Subcutaneous abdominal adipose tissue (tissue), 5 donors: ENCODE data around the gene SHD.

Experiments
- H3K27ac ChIP-seq: one replicate; pipeline ENCODE4 v1.7.0; 2013; ENCODE audit warnings: low read depth, mild to moderate bottlenecking, inconsistent platforms, low read length, moderate library complexity
- H3K27me3 ChIP-seq, 5 donors: one replicate each; pipeline ENCODE4 v1.7.0; 2013; ENCODE audit warnings: low read length in 5 of 5, inconsistent platforms in 1 of 5; ENCODE audit not compliant: control insufficient read depth in 5 of 5, insufficient read depth in 4 of 5
- H3K36me3 ChIP-seq, 5 donors: one replicate each; pipeline ENCODE4 v1.7.0; 2013; ENCODE audit warnings: low read length in 5 of 5; ENCODE audit not compliant: control insufficient read depth in 5 of 5, insufficient read depth in 5 of 5
- H3K4me1 ChIP-seq, 5 donors: one replicate each; pipeline ENCODE4 v1.7.0; 2013; ENCODE audit warnings: low read length in 5 of 5, mild to moderate bottlenecking in 3 of 5, moderate library complexity in 1 of 5; ENCODE audit not compliant: control insufficient read depth in 5 of 5, insufficient read depth in 5 of 5
- H3K4me3 ChIP-seq, 5 donors: one replicate each; pipeline ENCODE4 v1.7.0; 2013; ENCODE audit warnings: low read length in 5 of 5, low read depth in 1 of 5
- H3K9ac ChIP-seq, 5 donors: one replicate each; pipeline ENCODE4 v1.7.0; 2013; ENCODE audit warnings: low read length in 5 of 5, mild to moderate bottlenecking in 4 of 5, moderate library complexity in 3 of 5
- H3K9me3 ChIP-seq, 5 donors: one replicate each; pipeline ENCODE4 v1.7.0; 2013; ENCODE audit warnings: low read length in 5 of 5; ENCODE audit not compliant: control insufficient read depth in 5 of 5
- donor health status: healthy.
- donor health status: healthy.
- donor health status: healthy.
- donor health status: healthy.
- donor health status: healthy.

SHD gene

DNA sequence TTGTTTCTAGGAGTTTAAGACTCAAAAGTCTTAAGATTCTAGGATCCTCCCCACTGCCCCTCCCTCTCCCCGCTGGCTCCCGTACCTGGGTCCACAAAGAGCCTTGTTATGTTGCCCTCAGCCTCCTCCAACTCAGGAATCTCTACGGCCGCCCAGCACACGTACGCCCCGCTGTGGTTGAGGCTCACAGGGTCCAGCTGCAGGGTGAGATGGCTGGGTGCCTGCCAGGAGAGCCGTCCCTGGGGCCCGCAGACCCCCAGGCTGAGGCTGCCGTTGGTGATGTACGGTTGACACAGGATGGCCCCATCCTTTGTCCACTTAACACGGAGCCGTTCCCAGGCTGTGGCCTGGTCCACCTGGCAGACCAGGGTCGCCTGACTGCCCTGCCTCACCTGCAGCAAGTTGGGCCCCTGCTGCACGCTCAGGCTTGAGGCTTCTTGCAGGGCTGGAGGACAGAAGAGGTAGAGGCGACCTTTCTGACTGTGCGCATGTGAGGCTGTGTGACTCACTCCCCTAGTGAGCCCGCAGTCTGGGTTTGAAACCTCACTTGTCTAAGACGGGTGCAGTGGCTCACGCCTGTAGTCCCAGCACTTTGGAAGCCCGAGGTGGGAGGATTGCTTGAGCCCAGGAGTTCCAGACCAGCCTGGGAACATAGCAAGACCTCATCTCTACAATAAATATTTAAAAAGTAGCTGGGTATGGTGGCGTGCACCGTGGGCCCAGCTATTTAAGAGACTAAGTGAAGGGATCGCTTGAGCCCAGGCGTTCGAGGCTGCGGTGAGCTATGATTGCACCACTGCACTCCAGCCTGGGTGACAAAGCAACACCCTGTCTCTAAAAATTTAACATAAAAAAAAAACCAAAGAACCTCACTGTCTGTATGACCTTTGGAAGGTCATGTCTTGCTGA is 19.1 kb downstream of the SHD start:
- Histone ChIP-seq H3K4me1 (peaks cover 0 to 15% (median 10%) of the 10 kb centered on the region in 5 donors), H3K27me3 (peaks cover 0 to 12% (median 6%) of the 10 kb centered on the region in 5 donors), H3K9me3 (no peaks in the 10 kb centered on the region), H3K36me3 (no peaks in the 10 kb centered on the region), H3K9ac (no peak overlapping the region), H3K4me3 (no peak overlapping the region), H3K27ac (no peak overlapping the region)

DNA sequence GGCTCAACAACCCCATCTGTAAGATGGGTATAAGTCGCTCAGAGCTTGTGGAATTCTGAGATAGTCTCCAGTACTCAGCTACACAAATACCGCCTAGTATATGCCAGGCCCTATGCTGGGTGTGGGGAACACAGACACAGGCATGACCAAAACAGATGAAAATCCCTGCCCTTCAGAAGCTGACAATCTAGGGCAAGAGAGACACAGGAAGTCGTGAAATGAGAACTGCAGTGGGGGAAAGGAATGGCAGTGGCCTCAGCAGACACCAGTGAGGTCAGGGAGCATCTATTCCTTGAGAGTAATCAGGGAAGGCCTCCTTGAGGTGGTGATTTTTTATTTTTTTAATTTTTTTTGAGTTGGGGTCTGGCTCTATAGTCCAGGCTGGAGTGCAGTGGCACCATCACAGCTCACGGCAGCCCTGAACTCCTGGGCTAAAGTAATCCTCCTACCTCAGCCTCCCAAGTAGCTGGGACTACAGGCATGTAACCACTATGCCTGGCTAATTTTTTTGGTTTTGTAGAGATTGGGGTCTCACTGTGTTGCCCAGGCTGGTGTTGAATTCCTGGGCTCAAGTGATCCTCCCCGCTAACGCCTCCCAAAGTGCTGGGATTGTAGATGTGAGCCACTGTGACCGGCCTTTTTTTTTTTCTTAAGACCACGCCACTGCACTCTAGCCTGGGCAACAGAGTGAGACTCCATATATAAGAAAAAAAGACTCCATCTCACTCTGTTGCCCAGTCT is 19.9 kb downstream of the SHD start:
- no peaks in the 10 kb centered on the region for H3K36me3 ChIP-seq
- no peaks in the 10 kb centered on the region for H3K9me3 ChIP-seq
- no peak overlapping the region for H3K4me3 ChIP-seq
- no peak overlapping the region for H3K27ac ChIP-seq
- H3K4me1 ChIP-seq = peaks cover 0 to 15% (median 10%) of the 10 kb centered on the region in 5 donors
- no peak overlapping the region for H3K9ac ChIP-seq
- peaks cover 2 to 15% (median 8%) of the 10 kb centered on the region in 5 donors for H3K27me3 ChIP-seq

DNA sequence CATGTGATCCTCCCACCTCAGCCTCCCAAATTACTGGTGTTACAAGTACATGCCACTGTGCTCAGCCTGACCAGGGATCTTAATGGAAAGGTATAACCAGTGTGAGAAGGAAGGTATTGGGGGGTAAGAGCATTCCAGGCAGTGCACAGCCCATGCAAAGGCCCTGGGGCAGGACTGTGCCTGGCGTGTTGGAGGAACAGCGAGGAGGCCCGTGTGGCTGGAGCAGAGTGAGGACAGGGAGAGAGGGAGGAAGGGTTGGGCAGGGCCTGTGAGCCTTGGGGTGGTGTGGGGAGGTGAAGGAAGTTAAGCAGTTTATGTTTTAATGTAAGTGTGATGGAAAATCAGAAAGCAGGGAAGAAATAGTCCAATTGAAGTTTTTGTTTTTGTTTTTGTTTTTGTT is 21.5 kb downstream of the SHD start:
- H3K27ac ChIP-seq = no peak overlapping the region
- H3K9me3 ChIP-seq = no peaks in the 10 kb centered on the region
- H3K36me3 ChIP-seq = no peaks in the 10 kb centered on the region
- H3K4me1 ChIP-seq = peaks cover 0 to 15% (median 13%) of the 10 kb centered on the region in 5 donors
- H3K27me3 ChIP-seq = peaks cover 6 to 24% (median 9%) of the 10 kb centered on the region in 5 donors
- no peak overlapping the region for H3K9ac ChIP-seq
- H3K4me3 ChIP-seq = no peak overlapping the region

DNA sequence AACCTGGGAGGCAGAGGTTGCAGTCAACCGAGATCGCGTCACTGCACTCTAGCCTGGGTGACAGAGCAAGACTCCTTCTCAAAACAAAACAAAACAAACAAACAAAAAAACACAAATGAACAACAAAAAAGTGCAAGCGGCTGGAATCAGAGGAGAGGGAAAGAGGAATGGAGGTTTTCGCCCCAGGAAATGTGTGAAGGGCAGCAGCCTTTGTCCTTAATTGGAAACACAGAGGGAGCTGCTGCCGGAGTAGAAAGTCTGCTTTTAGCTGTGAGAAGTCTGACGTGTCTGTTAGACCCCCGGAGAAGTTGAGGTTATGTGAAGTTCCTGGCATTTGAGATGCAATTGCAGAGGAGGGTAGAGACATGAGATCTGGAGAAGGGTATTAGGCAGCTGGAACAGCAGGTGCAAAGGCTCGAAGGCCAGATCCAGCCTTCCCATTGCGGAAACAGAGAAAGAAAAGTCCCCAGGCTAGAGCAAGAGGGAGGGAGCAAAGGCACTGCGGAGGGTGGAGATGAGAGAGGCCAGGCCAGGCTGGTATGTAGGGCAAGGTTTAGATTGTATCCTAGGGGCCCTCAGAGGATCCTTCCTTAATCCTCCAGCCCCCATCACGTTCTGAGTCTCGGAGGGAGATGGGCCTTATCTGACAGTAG is 22.6 kb downstream of the SHD start:
- Histone ChIP-seq H3K36me3 (no peaks in the 10 kb centered on the region), H3K27ac (no peak overlapping the region), H3K4me3 (no peak overlapping the region), H3K4me1 (peaks cover 0 to 14% (median 11%) of the 10 kb centered on the region in 5 donors), H3K9ac (peak overlapping the region in 1 of 5 donors; percentile 15), H3K9me3 (no peaks in the 10 kb centered on the region), H3K27me3 (peaks cover 4 to 17% (median 9%) of the 10 kb centered on the region in 5 donors)

DNA sequence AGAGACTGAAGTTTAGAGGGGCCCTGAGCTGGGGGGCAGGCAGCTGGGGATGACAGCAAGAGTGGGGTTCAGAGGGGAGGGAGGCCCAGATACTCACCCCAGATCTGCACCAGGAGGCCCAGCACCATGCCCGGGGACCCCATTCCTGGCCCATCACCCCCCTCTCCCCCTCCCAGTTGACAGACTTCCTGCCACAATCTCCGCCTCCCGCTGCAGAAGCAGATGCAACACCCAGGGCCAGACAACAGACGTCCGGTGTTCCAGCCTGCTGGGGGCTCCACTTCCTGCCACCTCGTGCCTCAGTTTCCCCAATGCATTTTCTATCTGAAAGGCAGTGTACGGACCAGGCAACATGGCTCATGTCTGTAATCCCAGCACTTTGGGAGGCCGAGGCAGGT is 23.2 kb downstream of the SHD start, which contains the start of gene TMIGD2:
TSS of gene TMIGD2 (minus strand) at position 147 of the 398 bp plus-strand sequence. CDS start at position 143, 4 bp downstream.
- H3K9ac ChIP-seq = peak within 1 kb of the TSS in 1 of 5 donors; percentile 15
- H3K27me3 ChIP-seq = peaks cover 4 to 17% (median 9%) of the 10 kb centered on the region in 5 donors
- H3K36me3 ChIP-seq = no peaks in the 10 kb centered on the region
- peaks cover 0 to 14% (median 11%) of the 10 kb centered on the region in 5 donors for H3K4me1 ChIP-seq
- no peak within 1 kb of the TSS for H3K4me3 ChIP-seq
- no peak within 1 kb of the TSS for H3K27ac ChIP-seq
- H3K9me3 ChIP-seq = no peaks in the 10 kb centered on the region

DNA sequence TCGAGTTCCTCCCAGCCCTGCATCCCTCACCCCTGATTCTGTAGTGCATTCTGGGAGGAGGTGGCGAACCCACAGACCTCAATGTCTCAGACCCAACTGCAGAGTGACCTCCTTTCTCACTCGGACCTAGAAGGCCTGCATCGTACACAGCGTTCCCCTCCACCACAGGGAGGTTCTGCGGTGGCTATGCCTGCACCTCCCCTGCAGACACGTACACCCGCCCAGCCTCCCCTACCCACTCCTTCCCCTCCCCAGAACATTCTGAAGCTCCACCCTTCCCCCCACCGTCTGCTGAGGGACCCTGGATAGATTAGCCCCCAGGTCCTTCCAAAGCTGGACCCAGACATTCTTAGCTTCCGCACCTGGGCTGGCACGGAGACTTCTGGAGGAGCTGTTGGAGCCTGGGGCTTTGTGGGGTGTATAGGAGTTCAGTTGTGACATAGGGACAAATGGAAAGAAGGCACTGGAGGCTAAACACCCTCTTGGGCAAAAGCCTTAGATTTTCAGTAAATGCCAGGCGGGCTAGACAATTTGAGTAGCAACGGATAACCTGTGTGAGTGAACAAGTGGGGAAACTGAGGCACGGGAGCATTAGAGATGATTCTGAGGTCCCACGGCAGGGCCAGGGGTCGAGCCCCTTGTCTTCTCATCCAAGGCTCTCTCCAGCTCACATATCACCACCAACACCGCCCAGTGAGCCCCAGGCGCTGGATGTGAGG is 24.9 kb downstream of the SHD start:
- H3K27ac ChIP-seq = no peak overlapping the region
- H3K4me1 ChIP-seq = peaks cover 0 to 14% (median 11%) of the 10 kb centered on the region in 5 donors
- H3K27me3 ChIP-seq = peaks cover 4 to 17% (median 9%) of the 10 kb centered on the region in 5 donors
- no peak overlapping the region for H3K9ac ChIP-seq
- no peaks in the 10 kb centered on the region for H3K9me3 ChIP-seq
- H3K36me3 ChIP-seq = no peaks in the 10 kb centered on the region
- no peak overlapping the region for H3K4me3 ChIP-seq

DNA sequence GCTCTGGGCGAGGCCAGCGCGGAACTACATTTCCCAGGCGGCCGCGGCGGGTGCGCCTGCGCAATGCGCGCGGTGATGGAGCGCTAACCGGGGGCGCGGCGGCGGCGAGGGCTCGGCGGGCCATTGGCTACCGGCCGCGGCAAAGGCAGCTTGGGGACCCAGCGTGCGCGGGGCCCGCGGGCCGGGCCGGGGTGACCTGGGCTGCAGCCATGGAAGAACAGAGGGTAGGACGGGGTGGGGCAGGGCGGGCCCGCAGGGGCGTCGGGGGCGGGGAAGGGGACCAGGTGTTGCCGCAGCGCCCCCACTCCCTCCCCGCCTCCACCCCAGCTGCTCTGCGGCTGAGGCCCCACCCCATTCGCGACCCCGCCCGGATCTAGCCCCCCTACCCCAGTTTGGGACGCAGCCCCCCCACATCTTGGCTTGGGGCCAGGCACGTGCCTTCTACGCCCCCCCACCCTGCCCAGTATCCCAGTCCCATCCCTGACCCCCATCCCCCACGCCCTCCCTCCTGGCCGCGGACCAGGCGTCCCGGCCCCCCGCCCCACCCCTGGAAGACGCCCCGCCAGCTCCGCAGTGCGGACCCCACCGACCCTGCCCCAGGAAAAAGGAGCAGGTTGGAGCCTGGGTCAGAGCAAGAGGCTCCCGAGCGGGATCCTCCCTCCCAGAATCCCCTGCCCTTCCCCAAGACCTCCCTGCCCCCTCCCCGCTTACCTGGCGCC is 25.6 kb downstream of the SHD start, which contains the start of gene FSD1:
TSS of gene FSD1 (plus strand) at position 61 of the 719 bp plus-strand sequence. CDS start at position 210, 149 bp downstream.
- no peak within 1 kb of the TSS for H3K4me3 ChIP-seq
- no peak within 1 kb of the TSS for H3K27ac ChIP-seq
- H3K4me1 ChIP-seq = peaks cover 0 to 14% (median 11%) of the 10 kb centered on the region in 5 donors
- no peaks in the 10 kb centered on the region for H3K36me3 ChIP-seq
- no peak within 1 kb of the TSS for H3K9ac ChIP-seq
- peaks cover 4 to 17% (median 9%) of the 10 kb centered on the region in 5 donors for H3K27me3 ChIP-seq
- H3K9me3 ChIP-seq = no peaks in the 10 kb centered on the region

DNA sequence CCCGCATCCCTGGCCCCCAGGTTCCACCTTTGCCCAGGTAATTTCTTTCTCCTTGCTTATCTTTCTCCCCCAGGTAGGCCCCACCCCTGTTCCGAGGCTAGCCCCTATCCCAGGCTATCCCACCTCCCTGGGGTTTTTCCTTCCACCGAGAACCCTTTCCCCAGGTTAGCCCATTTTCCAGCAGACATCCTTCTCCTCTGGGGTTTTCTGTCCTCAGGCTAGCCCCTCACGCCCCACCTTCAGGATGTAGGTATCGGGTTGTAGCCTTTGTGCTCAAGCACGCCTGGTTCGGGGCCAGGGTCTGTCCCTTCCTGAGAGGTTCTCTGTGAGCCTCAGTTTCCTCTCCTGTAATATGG is 26.2 kb downstream of the SHD start:
- no peak overlapping the region for H3K4me3 ChIP-seq
- no peak overlapping the region for H3K27ac ChIP-seq
- peaks cover 4 to 17% (median 9%) of the 10 kb centered on the region in 5 donors for H3K27me3 ChIP-seq

DNA sequence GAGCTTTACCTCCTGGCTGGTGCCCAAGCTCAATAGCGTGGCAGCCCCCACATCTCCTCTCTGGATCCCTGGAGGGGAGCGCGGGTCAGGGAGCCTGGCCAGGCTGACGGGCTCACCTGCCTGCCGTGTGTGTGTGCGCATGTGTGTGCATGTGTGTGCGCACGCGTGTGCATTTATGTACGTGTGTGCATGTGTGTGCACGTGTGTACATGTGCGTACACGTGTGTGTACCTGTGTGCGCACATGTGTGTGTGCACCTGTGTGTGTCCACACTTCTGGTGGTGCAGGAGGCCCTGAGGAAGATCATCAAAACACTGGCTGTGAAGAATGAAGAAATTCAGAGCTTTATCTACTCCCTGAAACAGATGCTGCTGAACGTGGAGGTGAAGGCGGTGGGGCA is 26.6 kb downstream of the SHD start:
- no peaks in the 10 kb centered on the region for H3K9me3 ChIP-seq
- no peak overlapping the region for H3K4me3 ChIP-seq
- H3K27me3 ChIP-seq = peaks cover 4 to 19% (median 9%) of the 10 kb centered on the region in 5 donors
- H3K36me3 ChIP-seq = no peaks in the 10 kb centered on the region
- H3K4me1 ChIP-seq = peaks cover 0 to 14% (median 11%) of the 10 kb centered on the region in 5 donors
- no peak overlapping the region for H3K9ac ChIP-seq
- H3K27ac ChIP-seq = no peak overlapping the region

More for the DNA sequence above, 26.2 kb downstream of the SHD start:
- Histone ChIP-seq H3K9ac (no peak overlapping the region), H3K4me1 (peaks cover 0 to 14% (median 11%) of the 10 kb centered on the region in 5 donors), H3K9me3 (no peaks in the 10 kb centered on the region), H3K36me3 (no peaks in the 10 kb centered on the region)
